Activated CD4-positive, CD25-positive, alpha-beta regulatory T cell (primary cell): ENCODE data around the gene OGG1.

Source experiments
- DNase-seq, 4 experiments: peaks; one replicate each; lab custom pipeline; 2025; lab: John Stamatoyannopoulos, UW

Gene OGG1

GRCh38 chr3:9786209-9786739, 36.5 kb downstream of the OGG1 start:
- DNase-seq, result no peak

GRCh38 chr3:9786825-9787669, 37.3 kb downstream of the OGG1 start:
- no peak for DNase-seq

GRCh38 chr3:9787714-9788113, 38.0 kb downstream of the OGG1 start:
- no peak for DNase-seq

GRCh38 chr3:9791127-9791526, 41.4 kb downstream of the OGG1 start:
- DNase-seq, result no peak

- DNase-seq, result no peak
Observed at GRCh38 chr3:9791790-9792404, 42.1 kb downstream of the OGG1 start.

GRCh38 chr3:9792405-9793160, 42.8 kb downstream of the OGG1 start, which contains the start of the genes ARPC4 and TADA3:
TSS of gene ARPC4 (plus strand) at chr3:9793082. CDS start at chr3:9793122, 40 bp downstream.
TSS of gene TADA3 (minus strand) at chr3:9792473. CDS start at chr3:9791466, 1,007 bp downstream.
- peak; percentile 80 to 89 (median 86) for DNase-seq

GRCh38 chr3:9793161-9793781, 43.5 kb downstream of the OGG1 start:
- no peak for DNase-seq

GRCh38 chr3:9794400-9794799, 44.6 kb downstream of the OGG1 start:
- no peak for DNase-seq

GRCh38 chr3:9795207-9795606, 45.5 kb downstream of the OGG1 start:
- DNase-seq, result no peak

- no peak for DNase-seq
Observed at GRCh38 chr3:9797196-9797945, 47.6 kb downstream of the OGG1 start.

GRCh38 chr3:9800529-9800928, 50.8 kb downstream of the OGG1 start:
- no peak for DNase-seq

GRCh38 chr3:9803494-9803893, 53.7 kb downstream of the OGG1 start:
- DNase-seq, result no peak

- DNase-seq, result no peak
Observed at GRCh38 chr3:9804996-9805395, 55.2 kb downstream of the OGG1 start.

- no peak for DNase-seq
Observed at GRCh38 chr3:9806137-9806536, 56.4 kb downstream of the OGG1 start.
